GM18517 (cell line): ENCODE measurements around the gene PSMD9.
"Not testable (repeated sequence)": the region's sequence is repeated elsewhere in the genome, so short reads cannot be mapped to it uniquely, and the experiment has no call there.

Experiments used
- ATAC-seq: cut with Tn5 transposase; IDR thresholded peaks from one replicate; pipeline ENCODE4 v1.9.1; 2021; ENCODE audit warnings: mild to moderate bottlenecking, moderate library complexity; ENCODE audit not compliant: unreplicated experiment

Gene PSMD9

DNA sequence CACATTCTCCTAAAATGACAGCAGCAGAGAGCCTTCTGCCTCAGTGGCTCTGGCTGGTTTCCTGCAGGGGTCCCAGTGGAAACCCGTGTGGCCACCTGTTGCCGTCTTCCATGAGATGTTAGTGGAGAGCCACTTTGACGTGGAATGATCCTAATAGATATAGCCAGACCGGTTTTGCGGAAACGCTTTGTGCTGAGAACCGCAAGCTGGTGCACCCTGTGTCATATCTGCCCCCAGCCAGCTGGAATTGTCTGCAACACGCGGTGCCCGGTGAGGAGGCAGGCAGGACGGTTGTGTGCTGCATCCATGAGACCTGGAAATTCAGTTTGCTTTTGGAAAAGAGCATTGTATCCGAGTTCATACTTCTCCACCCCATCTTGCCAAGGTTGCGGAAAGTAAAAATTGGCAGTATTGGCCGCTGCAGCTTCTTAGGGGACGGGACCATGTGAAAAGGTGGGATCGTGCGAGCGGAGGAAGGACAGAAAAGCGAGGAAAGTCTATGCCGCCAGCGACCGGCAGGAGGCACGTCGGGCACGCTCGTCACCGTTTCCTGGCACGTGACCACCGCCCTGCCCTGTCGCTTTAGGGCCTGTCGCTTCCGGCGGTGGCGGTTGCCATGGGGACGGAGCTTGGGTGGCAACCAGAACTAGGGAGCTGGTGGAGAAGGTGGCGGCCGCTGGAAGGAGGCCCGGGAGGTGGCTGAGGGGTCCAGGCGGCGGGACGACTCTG is 29.5 kb downstream of the PSMD9 start, which contains the start of gene CFAP251:
Gene CFAP251, plus strand, starts transcription at position 643 of the 729 bp plus-strand sequence. CDS start 2,714 bp downstream, outside the sequence.
- ATAC-seq: peak; percentile 81

DNA sequence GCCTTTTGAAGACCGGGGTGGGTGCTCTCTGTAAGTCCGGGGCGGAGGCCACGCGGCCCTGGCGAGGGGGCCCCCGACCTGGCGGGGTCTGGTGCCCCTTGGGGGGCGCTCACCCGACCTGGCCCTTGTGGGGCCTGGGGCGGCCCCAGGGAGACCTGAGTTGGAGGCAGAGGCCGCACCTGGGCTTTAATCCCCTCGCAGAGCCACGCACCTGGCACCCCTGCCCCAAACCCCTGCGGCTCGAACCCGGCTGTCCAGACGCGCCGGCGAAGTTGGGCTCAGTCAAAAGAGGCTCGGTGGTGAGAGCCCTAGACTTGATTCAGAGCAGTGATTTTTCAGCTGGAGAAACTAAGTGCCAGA is 30.1 kb downstream of the PSMD9 start:
- peak; percentile 10 for ATAC-seq

DNA sequence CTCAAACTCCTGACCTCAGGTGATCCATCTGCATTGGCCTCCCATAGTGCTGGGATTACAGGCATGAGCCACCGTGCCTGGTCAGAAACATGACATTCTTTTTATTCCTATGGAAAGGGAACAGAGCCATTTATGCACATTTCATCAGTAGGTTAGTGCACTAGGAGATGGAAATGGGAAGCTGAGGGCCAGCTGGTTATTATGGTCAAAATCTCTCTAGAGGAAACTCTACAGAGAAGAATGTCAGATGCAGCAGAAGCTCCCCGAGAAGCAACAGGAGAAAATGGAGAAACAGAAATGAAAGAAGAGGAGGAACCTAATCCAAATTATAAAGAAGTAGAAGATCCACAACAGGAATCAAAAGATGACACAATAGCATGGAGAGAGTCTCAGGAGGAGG is 32.5 kb downstream of the PSMD9 start:
- no peak for ATAC-seq

DNA sequence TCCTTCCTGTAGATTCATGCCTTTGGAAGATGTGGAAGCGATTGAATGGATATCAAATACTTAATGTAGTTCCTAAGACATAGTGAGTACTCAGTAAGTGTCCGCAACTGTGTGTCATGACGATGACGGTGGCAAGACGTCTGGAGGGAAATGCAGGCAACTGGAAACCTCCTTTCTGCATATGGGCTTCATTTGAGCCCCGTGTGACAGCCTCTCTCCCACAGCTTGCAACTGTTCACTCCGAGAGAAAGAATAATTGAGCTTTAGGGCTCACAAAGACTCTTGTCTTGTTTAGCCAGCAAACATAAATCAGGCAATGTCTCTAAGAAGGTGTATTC is 36.7 kb downstream of the PSMD9 start:
- ATAC-seq: no peak

DNA sequence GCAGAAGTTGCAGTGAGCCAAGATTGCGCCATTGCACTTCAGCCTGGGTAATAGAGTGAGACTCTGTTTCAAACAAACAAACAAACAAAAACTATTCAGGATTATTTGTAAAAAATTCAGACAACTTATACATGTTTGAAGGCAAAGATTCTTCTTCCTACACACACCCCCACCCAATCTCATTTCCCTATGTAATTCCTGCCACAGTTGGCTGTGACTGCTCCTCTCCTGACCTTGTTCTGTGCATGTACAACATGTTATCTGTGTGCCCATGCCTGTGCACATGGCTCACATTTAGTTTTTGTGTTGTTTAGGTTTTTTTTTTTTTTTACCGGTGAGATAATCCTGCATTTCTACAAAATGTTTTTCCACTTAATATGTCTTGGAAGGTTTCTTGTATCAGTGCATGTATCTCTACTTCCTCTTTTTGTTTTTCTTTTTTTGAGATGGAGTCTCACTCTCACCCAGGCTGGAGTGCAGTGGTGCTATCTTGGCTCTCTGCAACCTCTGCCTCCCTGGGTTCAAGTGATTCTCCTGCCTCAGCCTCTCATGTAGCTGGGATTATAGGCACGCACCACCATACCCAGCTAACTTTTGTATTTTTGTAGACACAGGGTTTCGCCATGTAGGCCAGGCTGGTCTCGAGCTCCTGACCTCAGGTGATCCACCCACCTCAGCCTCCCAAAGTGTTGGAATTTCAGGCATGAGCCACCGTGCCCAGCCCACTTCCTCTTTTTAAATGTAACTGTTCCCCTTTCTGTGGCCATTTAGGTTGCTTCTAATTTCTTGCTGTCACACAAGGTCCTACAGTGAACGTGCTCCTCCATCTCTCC is 38.5 kb downstream of the PSMD9 start:
- no peak for ATAC-seq

DNA sequence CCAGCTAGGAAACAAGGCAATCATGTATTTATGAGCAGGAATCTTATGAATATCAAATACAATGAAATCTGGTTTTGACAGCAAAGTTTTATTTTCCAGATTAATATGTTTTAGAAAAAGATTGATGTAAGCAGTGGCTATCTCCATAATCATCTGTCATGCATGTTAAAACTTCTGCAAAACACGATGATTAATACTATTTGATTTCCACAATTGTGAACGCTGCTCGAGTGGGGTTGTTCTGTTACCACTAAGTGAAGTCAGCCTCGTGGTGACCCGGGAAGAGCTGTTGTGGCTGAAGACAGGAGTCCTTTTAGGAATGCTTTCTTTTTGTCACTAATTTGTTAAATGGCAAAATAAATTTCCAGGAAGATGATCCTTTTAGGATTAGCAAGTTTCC is 39.2 kb downstream of the PSMD9 start:
- no peak for ATAC-seq

DNA sequence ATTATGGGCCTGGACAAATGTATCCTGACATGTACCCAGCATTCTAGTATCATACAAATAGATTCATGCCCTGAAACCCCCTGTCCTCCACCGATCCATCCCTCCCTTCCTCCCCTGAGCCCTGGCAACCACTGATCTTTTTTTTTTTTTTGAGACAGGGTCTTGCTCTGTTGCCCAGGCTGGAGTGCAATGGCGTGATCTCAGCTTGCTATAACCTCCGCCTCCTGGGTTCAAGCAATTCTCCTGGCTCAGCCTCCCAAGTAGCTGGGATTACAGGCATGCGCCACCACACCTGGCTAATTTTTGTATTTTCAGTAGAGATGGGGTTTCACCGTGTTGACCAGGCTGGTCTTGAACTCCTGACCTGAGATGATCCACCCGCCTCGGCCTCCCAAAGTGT is 41.0 kb downstream of the PSMD9 start:
- not testable (repeated sequence) for ATAC-seq

DNA sequence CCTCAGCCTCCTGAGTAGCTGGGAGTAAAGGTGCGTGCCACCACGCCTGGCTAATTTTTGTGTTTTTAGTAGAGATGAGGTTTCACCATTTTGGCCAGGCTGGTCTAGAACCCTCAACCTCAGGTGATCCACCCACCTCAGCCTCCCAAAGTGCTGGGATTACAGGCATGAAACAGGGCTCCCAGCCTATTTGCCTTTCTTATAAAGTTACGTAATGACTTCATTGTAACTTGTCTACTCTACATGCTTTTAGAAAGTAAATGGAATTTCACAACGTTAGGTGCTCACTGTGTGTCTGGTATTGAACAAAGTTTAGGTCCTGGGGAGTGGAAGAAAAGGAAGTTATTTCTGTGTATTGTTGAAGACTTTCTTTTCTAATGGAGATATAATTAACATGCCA is 42.3 kb downstream of the PSMD9 start:
- ATAC-seq: no peak

DNA sequence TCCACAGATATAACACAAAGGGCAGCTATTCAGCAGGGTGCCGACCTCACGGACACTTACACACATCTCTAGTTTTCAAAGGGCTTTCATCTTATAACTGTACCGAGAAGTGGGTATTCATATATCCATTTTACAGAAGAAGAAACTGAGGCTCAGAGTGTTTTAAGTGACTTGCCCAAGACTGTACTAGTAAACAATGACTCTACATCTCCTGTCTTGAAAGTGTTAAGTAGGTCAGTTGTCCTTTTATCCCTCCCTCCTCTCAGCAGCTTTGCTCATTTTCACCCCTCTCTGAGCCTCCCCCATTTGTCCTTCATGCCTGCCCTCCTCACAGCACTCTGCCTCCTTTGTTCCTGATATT is 43.6 kb downstream of the PSMD9 start:
- no peak for ATAC-seq

DNA sequence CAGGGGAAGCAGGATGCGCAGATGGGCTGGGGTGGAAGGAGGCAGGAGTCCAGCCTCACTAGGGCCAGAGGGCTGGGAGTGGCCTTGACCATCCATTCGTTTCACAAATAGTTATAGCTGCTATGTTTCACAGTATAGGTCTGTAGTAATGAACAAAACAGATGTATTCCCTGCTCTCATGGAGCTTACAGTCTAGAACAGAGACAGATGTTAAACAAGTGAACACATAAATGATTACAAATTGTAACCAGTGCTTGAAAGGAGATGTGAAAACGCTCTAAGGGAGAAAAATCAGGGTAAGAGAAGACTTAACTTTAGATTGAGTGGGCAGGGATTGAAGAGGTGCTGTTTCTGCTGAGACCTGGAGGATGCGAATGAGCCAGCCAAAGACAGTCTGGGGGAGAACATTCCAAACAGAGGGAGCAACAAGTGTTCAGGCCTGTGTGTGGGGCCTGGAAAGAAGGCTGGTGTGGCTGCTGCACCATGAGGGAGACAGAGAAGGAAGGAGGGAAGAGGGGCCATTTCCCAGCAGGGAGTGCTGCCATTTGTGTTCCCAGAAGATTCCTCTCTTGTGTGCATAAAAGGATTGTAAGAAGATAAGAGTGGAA is 44.4 kb downstream of the PSMD9 start:
- no peak for ATAC-seq

DNA sequence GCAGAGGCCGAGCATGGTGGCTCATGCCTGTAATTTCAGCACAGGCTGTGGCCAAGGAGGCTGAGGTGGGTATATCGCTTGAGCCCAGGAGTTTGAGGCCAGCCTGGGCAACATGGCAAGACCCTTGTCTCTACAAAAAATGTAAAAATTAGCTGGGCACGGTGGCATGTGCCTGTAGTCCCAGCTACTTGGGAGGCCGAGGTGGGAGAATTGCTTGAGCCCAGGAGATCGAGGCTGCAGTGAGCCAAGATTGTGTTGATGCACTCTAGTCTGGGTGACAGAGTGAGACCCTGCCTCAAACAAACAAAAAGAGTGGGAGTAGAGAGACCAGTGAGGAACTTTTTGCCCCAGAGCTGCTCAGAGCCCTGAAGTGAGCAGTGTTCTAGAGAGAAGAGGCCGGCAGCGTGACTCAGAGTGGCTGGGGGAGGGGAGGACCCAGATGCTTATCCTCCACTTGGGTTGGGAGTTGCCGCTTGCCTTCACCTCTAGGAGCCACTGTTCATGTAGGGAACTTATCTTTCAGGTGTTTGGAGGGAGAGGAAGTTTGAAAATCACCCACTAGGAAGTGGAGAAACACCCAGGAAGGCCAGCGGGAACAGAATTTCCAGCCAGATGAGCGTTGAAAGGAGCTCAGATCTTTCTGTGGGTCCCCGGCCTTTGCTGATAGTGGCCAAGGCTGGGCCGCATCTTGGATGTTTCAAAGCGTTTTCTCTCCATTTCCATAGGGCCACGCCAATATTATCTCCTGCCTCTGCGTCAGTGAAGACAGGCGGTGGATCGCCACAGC is 45.1 kb downstream of the PSMD9 start:
- ATAC-seq: no peak

DNA sequence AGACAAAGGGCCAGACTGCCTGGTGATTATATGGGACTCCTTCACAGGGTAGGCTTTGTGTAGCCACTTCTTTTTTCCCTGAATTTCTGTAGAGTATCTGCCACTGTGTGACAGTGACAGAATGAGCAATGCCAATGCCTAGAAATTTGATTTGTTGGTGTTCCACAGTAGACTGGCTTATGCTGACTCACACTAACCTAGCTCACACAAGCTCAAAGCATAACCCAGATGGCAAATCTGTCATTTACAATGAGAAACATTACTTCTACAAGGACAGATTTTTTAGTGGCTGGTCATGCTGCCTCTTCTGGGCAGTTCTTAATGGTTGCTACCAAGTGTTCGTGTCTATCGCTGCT is 45.7 kb downstream of the PSMD9 start:
- no peak for ATAC-seq

DNA sequence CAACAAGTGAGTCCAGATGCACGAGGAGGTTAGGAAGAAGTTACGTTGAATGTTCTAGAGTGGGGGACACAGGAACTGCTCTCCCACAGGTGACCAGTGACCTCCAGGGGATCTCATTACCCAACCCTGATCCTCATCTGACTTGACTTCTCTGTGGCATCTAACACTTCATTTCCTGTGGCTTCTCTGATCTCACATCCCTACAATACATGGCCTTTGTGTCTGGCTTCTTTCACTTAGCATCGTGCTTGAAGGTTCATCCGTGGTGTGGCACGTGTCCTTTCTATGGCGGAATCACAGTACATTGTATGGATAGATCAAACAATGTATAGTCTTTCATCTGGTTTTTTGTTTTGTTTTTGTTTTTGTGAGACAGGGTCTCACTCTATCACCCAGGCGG is 49.1 kb downstream of the PSMD9 start:
- no peak for ATAC-seq

DNA sequence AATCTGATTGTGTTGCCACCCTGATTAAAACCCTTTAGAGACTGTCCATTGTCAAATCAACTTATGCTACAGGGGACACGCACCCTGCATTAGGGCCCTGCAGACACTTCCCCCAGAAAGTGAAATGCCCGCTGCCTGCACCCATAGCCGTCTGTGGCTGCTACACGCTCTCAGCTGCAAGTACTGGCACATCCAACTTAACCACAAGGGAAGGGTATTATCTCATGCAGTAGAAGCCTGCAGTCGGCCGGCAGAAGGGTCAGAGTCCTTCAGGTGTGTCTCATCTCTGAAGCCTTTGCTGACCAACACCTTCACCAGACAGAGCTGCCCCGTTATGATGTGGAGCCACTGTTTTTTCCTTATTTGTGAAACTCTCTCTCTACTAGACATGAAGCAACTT is 50.6 kb downstream of the PSMD9 start:
- no peak for ATAC-seq

DNA sequence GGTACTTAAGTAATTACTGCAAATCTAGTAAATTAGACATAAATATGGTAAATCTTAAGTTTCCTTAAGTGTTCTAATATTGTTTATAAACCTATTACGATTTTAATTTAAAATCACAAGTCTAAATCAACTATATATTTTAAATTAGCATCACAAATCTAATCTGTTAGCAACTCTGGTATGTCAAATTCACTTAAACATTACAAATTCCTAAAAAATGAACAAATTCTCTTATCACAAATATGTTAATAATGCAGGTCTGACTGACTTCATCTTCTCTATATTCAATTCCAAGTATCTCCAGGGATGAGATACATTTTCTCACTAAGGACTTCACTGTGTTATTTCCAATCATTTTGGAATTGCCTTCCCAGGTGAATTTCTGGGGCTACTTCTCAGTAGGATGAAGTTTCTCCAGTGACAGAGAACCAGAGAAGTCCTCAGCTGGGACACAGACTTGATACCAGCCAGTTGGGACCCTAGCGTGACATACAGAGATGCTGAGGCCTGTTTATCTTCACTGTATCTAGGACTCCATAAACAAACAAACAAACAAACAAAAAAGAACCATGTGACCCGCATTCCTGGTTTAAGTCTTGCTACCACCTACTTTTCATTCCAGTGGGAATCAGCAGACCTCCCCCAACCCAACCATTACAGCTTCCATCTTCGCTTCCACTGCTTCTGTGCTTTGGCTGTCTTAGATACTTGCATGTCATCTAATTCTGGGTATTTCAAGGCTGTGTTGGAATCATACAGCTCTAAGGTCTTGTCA is 51.6 kb downstream of the PSMD9 start:
- no peak for ATAC-seq

DNA sequence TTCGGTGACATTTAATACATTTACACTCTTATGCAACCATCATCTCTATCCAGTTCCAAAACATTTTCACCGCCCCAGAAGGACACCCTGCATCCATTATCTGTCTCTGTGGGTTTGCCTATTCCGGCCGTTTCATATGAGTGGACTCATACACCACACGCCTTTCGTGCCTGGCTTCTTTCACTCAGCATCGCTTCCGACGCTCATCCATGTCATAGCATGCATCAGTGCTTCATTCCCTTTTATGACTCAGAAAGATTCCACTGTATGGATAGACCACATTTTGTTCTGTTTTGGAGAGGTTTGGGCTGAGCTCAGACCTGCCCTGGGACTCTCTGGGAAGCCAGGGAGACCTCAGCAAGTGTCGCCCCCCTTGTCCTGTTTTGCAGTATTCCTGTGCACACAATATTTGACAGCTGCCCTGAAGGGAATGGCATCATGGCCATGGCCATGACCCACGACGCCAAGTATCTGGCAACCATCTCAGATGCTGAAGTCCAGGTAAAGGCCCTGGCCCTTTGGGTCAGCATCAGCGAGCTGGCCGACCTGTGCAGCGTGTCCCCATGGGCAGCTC is 53.6 kb downstream of the PSMD9 start:
- no peak for ATAC-seq

DNA sequence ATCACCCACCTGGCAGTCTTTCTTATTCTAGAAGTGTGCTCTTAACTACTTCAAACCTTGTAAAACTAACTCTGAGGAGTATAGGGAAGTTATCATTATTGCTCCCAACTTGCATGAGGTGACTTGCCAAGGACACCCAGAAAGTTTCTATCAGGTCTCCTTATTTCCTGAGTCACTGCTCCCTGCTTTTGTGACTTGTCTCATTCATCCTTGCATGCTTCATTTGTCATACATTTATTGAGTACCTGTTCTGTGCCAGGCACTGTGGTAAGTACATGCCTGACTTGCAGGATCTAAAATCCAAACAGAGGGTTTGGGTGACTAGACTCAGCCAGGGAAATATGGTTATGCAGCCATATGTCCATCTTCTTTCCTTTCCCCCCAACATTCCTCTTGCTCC is 55.3 kb downstream of the PSMD9 start:
- no peak for ATAC-seq

DNA sequence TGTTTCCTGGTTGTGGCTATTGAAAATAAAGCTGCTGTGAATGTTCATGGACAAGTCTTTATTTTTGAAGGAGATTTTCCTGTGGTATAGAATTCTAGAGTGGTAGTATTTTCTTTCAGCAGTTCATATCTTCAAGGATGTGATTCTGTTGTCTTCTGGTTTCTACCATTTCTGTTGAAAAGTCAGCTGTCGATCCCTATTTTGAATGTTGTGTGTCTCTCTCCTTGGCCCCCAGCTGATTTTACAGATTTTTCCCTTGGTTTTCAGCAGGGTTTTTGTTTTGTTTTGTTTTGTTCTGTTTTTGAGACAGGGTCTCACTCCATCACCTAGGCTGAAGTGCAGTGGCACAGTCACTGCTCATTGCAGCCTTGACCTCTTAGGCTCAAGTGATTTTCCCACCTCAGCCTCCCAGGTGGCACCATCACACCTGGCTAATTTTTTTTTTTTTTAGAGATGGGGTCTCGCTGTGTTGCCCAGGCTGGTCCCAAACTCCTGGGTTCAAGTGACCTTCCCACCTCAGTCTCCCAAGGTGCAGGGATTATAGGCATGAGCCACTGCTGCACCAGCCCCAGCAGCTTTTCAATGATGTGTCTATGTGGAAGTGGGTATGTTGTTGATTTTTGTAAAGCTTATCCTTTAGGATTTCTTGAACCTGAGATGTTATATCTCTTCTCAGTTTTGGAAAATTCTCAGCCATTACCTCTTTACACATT is 57.9 kb downstream of the PSMD9 start:
- ATAC-seq: no peak

DNA sequence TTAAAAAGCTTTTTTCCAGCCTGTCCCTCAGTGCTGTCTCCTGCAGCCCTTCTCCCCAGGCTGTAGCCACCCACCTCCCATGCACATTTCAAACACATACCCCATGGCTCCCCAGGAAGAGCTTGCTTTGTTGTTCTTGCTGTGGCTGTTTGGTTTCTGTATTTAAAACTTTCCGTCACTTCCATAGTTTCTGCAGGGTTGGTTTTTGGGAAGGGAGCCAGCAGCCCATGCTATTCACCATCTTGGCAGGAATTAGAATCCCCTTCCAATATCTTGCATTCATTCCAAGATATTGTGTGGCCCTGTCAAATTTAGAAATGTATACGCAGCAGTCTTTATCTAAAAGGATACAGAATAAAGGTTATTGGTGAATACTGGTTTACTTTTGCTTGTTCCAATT is 59.4 kb downstream of the PSMD9 start:
- ATAC-seq: no peak
